HepG2 (cell line): ENCODE results near the gene UBE2QL1. TPM values are rescaled to one million over a fixed set of nuclear protein-coding genes. Genes with fewer than 3 reads are reported as not detected.

ENCODE experiments used
- ATAC-seq: fragments of 200-7000 bp; cut with Tn5 transposase; 3 replicates; pipeline ENCODE4 v1.9.1; 2020; ENCODE audit warnings: mild to moderate bottlenecking, moderate library complexity
- BruUV-seq: library from RNA; stranded (reverse); fragments of 400-500 nt; replicated peaks from 2 replicates; lab custom pipeline; 2021; lab: Mats Ljungman, UMichigan
- CTCF ChIA-PET: fragments of 300-600 bp; formaldehyde crosslinking; extraction: SDS; loops from one replicate; lab custom pipeline; 2021; ENCODE audit warnings: low total read pairs, inconsistent platforms, low intra/inter-chr PET ratio; lab: Yijun Ruan, JAX
- POLR2A ChIA-PET: fragments of 350-600 bp; sonication (Branson Sonifier 250); formaldehyde crosslinking; loops from one replicate; lab custom pipeline; 2020; ENCODE audit warnings: antibody characterized with exemption, inconsistent platforms; lab: Yijun Ruan, JAX
- DNase-seq: peaks from one replicate; pipeline ENCODE4 v3.0.0-alpha.2; 2015; ENCODE audit warnings: low spot score
- FAIRE-seq: peaks from 3 replicates; lab custom pipeline; 2011; peaks lifted over from hg19 to GRCh38; lab: Jason Lieb, UNC
- H2AFZ ChIP-seq: one replicate; pipeline ENCODE4 v1.6.1; 2011; ENCODE audit warnings: low read length, inconsistent platforms
- H3K27ac ChIP-seq: fragments of 300-600 bp; 3 replicates; pipeline ENCODE4 v1.8.0; 2011; ENCODE audit warnings: mixed run types, mild to moderate bottlenecking, mixed read lengths, low read length, inconsistent platforms; ENCODE audit not compliant: insufficient read depth; ENCODE audit errors: extremely low read length
- H3K27me3 ChIP-seq, 2 experiments: fragments of 200-600 bp in 1 of 2; 2 replicates in 1 of 2; 3 replicates in 1 of 2; pipeline versions ENCODE4 v1.6.0 to v1.8.0; 2011; ENCODE audit warnings: low read length in 2 of 2, mild to moderate bottlenecking in 2 of 2, moderate library complexity in 2 of 2, inconsistent platforms in 1 of 2; ENCODE audit not compliant: insufficient read depth in 2 of 2, control insufficient read depth in 1 of 2
- H3K36me3 ChIP-seq, 2 experiments: fragments of 200-600 bp in 1 of 2; replicated peaks in 1 of 2; 2 replicates in 1 of 2; 3 replicates in 1 of 2; pipeline versions ENCODE4 v1.5.1 to v1.8.0; 2011; ENCODE audit warnings: low read length in 2 of 2, inconsistent platforms in 1 of 2; ENCODE audit not compliant: insufficient read depth in 2 of 2, control insufficient read depth in 1 of 2
- H3K4me1 ChIP-seq: 2 replicates; pipeline ENCODE4 v1.5.1; 2012; ENCODE audit warnings: low read length, inconsistent platforms; ENCODE audit not compliant: insufficient read depth
- H3K4me2 ChIP-seq: 2 replicates; pipeline ENCODE4 v1.6.0; 2011; ENCODE audit warnings: low read depth, low read length, inconsistent platforms
- H3K4me3 ChIP-seq, 3 experiments: fragments of 200-600 bp in 1 of 3; sonication (generic), shearing (Covaris generic) in 1 of 3; replicated peaks in 1 of 3; 2 replicates each; pipeline ENCODE4 v1.5.1; 2011 to 2016; ENCODE audit warnings: low read length in 3 of 3, inconsistent platforms in 2 of 3, low read depth in 2 of 3, mild to moderate bottlenecking in 2 of 3, control low read depth in 1 of 3, mixed read lengths in 1 of 3; ENCODE audit not compliant: insufficient read depth in 1 of 3
- H3K79me2 ChIP-seq: one replicate; pipeline ENCODE4 v1.6.1; 2011; ENCODE audit warnings: low read length, inconsistent platforms; ENCODE audit not compliant: insufficient read depth
- H3K9ac ChIP-seq: 2 replicates; pipeline ENCODE4 v1.6.0; 2011; ENCODE audit warnings: mild to moderate bottlenecking, low read depth, low read length, inconsistent platforms; ENCODE audit not compliant: insufficient read depth
- H3K9me3 ChIP-seq: 2 replicates; pipeline ENCODE4 v1.5.1; 2012; ENCODE audit warnings: mild to moderate bottlenecking, low read length
- H4K20me1 ChIP-seq: 2 replicates; pipeline ENCODE4 v1.6.0; 2011; ENCODE audit warnings: inconsistent platforms, mild to moderate bottlenecking, low read length, moderate library complexity; ENCODE audit not compliant: insufficient read depth
- ATF7 ChIP-seq, 2 experiments: fragments of 450-650 bp in 1 of 2; sonication (generic) in 1 of 2; formaldehyde crosslinking in 1 of 2; IDR thresholded peaks; 2 replicates each; pipeline versions ENCODE4 v1.4.0 to v1.6.1; 2016 to 2020; ENCODE audit warnings: antibody characterized with exemption in 1 of 2, mild to moderate bottlenecking in 1 of 2, missing genetic modification reagents in 1 of 2
- FIP1L1 ChIP-seq: fragments of 200-400 bp; formaldehyde crosslinking; IDR thresholded peaks from 2 replicates; pipeline ENCODE4 v1.6.1; 2018; ENCODE audit warnings: low read depth, mild to moderate bottlenecking, low read length, moderate library complexity, borderline replicate concordance; ENCODE audit not compliant: insufficient read depth
- SOX13 ChIP-seq, 3 experiments: fragments of 450-650 bp in 1 of 3; sonication (generic) in 1 of 3; formaldehyde crosslinking in 1 of 3; IDR thresholded peaks in 2 of 3; conservative IDR thresholded peaks in 1 of 3; 2 replicates each; pipeline versions ENCODE4 v1.5.0 to v1.6.1; 2016 to 2020; ENCODE audit warnings: antibody characterized with exemption in 1 of 3, mild to moderate bottlenecking in 1 of 3, missing compliant biosample characterization in 1 of 3, missing genetic modification reagents in 1 of 3, moderate library complexity in 1 of 3
- ZC3H13 ChIP-seq: sonication (generic); formaldehyde crosslinking; IDR thresholded peaks from 2 replicates; pipeline ENCODE4 v1.8.1; 2023; ENCODE audit warnings: mild to moderate bottlenecking, missing genetic modification reagents, moderate library complexity
- ZMYM3 ChIP-seq: sonication (generic); formaldehyde crosslinking; IDR thresholded peaks from 2 replicates; pipeline ENCODE4 v1.5.1; 2020; ENCODE audit warnings: mild to moderate bottlenecking, missing genetic modification reagents
- ZNF205 ChIP-seq: IDR thresholded peaks from 2 replicates; pipeline ENCODE4 v1.6.1; 2018; ENCODE audit warnings: missing biosample characterization, missing genetic modification reagents
- ZNF274 ChIP-seq: sonication (generic); formaldehyde crosslinking; IDR thresholded peaks from 2 replicates; pipeline ENCODE4 v1.5.1; 2020; ENCODE audit warnings: mild to moderate bottlenecking, missing genetic modification reagents
- ZNF317 ChIP-seq: sonication (generic); formaldehyde crosslinking; IDR thresholded peaks from 2 replicates; pipeline ENCODE4 v1.5.0; 2020; ENCODE audit warnings: mild to moderate bottlenecking, missing genetic modification reagents
- ZNF430 ChIP-seq: sonication (generic); formaldehyde crosslinking; IDR thresholded peaks from 2 replicates; pipeline ENCODE4 v1.9.0; 2021; ENCODE audit warnings: mild to moderate bottlenecking, missing genetic modification reagents
- WGBS: methylation state at CpG from one replicate; pipeline ENCODE4 v1.1.6; 2017; ENCODE audit warnings: low lambda C conversion rate; 5-methylcytosine and 5-hydroxymethylcytosine counted together
- in situ Hi-C: cut with HindIII; loops from 2 replicates; pipeline ENCODE4 v1.10.0; 2017; ENCODE audit warnings: low pct_unique_long_range_greater_than_20kb; ENCODE audit not compliant: extremely low pct_ligation_motif_present
- intact Hi-C: fragments of 100-400 bp; cut with micrococcal nuclease; formaldehyde crosslinking; loops from one replicate; pipeline ENCODE4 v1.10.0; 2022; ENCODE audit not compliant: unreplicated experiment
- polyA plus RNA-seq, 8 experiments: library from polyadenylated mRNA; depleted of rRNA in 3 of 8; stranded (reverse) in 7 of 8; unstranded in 1 of 8; fragments of >200 nt; fragmentation: Illumina TruSeq in 4 of 8; extraction: Trizol in 4 of 8; gene quantifications; 2 replicates each; pipeline versions ENCODE4 v1.2.1 to v1.2.3, GENCODE V29; 2011 to 2016; ENCODE audit warnings: low read depth in 4 of 8, missing spikeins in 1 of 8, mixed read lengths in 1 of 8; ENCODE audit not compliant: insufficient read depth in 1 of 8
- total RNA-seq, 5 experiments: library from RNA; depleted of rRNA; stranded (reverse); fragments of >200 nt; fragmentation: Illumina TruSeq; extraction: Trizol; gene quantifications; 2 replicates each; pipeline ENCODE4 v1.2.3, GENCODE V29; 2016; ENCODE audit warnings: low read depth in 1 of 5

The UBE2QL1 gene
- total and polyA plus RNA-seq, 2 of the 13 experiments (the other 11 are each of a cell fraction or from before 2014, with no cell fraction given): not detected

DNA sequence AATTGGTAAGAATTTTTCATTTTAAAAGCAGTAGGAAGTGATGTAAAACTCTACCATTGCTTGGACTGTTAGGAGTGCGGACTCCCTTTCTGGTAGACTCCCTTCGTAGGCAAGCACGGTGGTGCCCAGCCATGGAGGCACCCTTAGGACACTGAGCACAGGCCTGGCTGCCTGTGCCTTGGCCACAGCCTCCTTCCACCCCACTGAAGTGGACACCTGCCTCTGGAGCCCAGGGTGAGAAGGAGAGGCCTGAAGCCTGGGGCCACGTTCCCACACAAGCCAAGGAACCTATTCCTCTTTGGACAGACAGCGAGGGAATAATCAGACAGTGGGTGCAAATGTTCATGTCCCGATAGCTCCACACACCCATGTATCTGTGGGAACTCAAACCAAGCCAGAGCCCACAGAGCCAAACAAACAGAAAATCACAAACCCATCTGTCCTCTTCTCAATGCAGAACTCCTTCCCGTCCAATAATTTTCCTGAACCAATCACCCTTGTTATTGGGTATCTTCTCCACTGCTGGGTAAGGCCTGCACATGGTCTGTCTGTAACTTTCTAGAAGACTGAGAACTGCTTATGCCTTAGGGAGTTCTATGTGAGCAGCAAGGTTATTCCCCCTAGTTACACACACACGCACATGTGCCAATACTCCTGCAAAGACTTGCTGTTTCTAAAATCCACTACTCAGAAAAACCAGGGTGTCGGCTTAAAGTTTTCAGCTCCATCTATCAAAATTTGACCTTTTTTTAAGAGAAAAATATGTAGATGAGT, 45.2 kb downstream of the UBE2QL1 start:
- intact Hi-C loops (no loop called here), in situ Hi-C loops (no loop called here)
- no peak for TF ChIP-seq SOX13 (IDR thresholded peaks at IDR 0.05)
- no peak for TF ChIP-seq SOX13 (CRISPR knock-in tag; conservative IDR thresholded peaks at IDR 0.05 in 1 of 2, IDR thresholded peaks at IDR 0.05 in 1 of 2)
- no peak for TF ChIP-seq ZMYM3 (CRISPR knock-in tag)
- no peak for TF ChIP-seq FIP1L1
- TF ChIP-seq ZNF317 (CRISPR knock-in tag): no peak
- TF ChIP-seq ZNF274 (CRISPR knock-in tag): no peak
- H3K36me3 ChIP-seq: no peaks in the 10 kb centered on the region
- peaks cover 23% of the 10 kb centered on the region for H3K4me1 ChIP-seq
- H3K27me3 ChIP-seq: peaks cover 0 to 34% of the 10 kb centered on the region in 2 experiments; a peak in 3 of 5 replicates
- no peaks in the 10 kb centered on the region for H4K20me1 ChIP-seq
- H3K27ac ChIP-seq: no peak overlapping the region
- CTCF ChIA-PET: no interaction called here
- ATAC-seq (no peak), FAIRE-seq (no peak), DNase-seq (no peak)
- POLR2A ChIA-PET: no interaction called here
- BruUV-seq: no TSS peak
- no peak overlapping the region for H3K4me3 ChIP-seq
- no peak overlapping the region for H2AFZ ChIP-seq
- H3K79me2 ChIP-seq: no peaks in the 10 kb centered on the region
- H3K4me2 ChIP-seq: no peak overlapping the region
- WGBS: 70% methylated on average over 8 of the region's 9 CpGs
- no peaks in the 10 kb centered on the region for H3K9me3 ChIP-seq
- H3K9ac ChIP-seq: no peak overlapping the region

DNA sequence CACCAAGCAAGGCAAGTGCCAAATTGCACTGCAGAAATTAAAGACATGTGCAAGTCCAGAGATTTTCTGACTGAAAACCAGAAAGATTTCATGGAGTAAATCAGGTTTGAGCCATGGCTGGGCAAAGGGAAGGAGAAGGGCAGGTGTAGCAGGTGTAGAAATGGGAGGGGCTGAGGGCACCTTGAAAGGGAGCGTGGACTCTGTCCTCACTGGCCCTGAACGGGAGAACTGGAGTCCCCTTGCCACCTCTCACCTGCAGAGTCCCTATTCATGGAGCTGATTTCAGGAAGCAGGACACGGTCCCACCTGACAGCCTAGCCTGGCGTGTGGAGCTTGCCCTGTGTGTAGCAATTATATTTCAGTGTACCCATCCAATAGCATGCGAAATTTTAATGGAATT, 46.3 kb downstream of the UBE2QL1 start:
- ChIA-PET POLR2A (no interaction called here), CTCF (no interaction called here)
- H2AFZ ChIP-seq: no peak overlapping the region
- TF ChIP-seq ATF7 (IDR thresholded peaks at IDR 0.05) (no peak), ATF7 (CRISPR knock-in tag; IDR thresholded peaks at IDR 0.05) (no peak), ZNF430 (CRISPR knock-in tag) (no peak), ZC3H13 (CRISPR knock-in tag) (no peak), ZNF205 (CRISPR knock-in tag) (no peak)
- in situ Hi-C loops (no loop called here), intact Hi-C loops (no loop called here)
- no peak overlapping the region for H3K4me3 ChIP-seq
- peaks cover 0 to 36% of the 10 kb centered on the region in 2 experiments; a peak in 3 of 5 replicates for H3K27me3 ChIP-seq
- no peak for FAIRE-seq
- no peaks in the 10 kb centered on the region for H3K9me3 ChIP-seq
- H3K27ac ChIP-seq: no peak overlapping the region
- no peak for DNase-seq
- H3K36me3 ChIP-seq: no peaks in the 10 kb centered on the region
- H3K9ac ChIP-seq: no peak overlapping the region
- WGBS: 9% methylated on average over 2 of the region's 5 CpGs
- no peak overlapping the region for H3K4me2 ChIP-seq
- no peaks in the 10 kb centered on the region for H3K79me2 ChIP-seq
- peak; percentile 17 for ATAC-seq
- no peaks in the 10 kb centered on the region for H4K20me1 ChIP-seq
- peaks cover 23% of the 10 kb centered on the region for H3K4me1 ChIP-seq
- no TSS peak for BruUV-seq
